HCT116 (cell line): ENCODE data around the gene ZNF592.

Source experiments
- CTCF ChIP-seq, 3 experiments: fragments of 200-600 bp in 1 of 3; sonication (generic) in 1 of 3; IDR thresholded peaks in 2 of 3; conservative IDR thresholded peaks in 1 of 3; 2 replicates each; pipeline ENCODE4 v1.5.1; 2012 to 2017; ENCODE audit warnings: low read depth in 2 of 3, low read length in 2 of 3, antibody characterized with exemption in 1 of 3, borderline replicate concordance in 1 of 3, control low read depth in 1 of 3, mild to moderate bottlenecking in 1 of 3, mixed read lengths in 1 of 3, mixed run types in 1 of 3, moderate library complexity in 1 of 3; ENCODE audit not compliant: insufficient read depth in 1 of 3
- POLR2A ChIP-seq: IDR thresholded peaks from 2 replicates; pipeline ENCODE4 v1.7.0; 2011; ENCODE audit warnings: borderline replicate concordance; ENCODE audit not compliant: insufficient read depth, insufficient read length; ENCODE audit errors: extremely low read depth
- POLR2AphosphoS5 ChIP-seq: IDR thresholded peaks from 2 replicates; pipeline ENCODE4 v1.6.1; 2011; ENCODE audit warnings: mild to moderate bottlenecking, low read depth, low read length, moderate library complexity
- TF ChIP-seq, protein P1 (sequence below): IDR thresholded peaks from 2 replicates; pipeline ENCODE4 v1.6.1; 2012

- no peak for TF ChIP-seq POLR2A
- no peak for TF ChIP-seq CTCF (IDR thresholded peaks at IDR 0.05 in 2 of 3, conservative IDR thresholded peaks at IDR 0.05 in 1 of 3; ENCODE audit: borderline replicate concordance in 1 of 3, insufficient read depth in 1 of 3, low read depth in 2 of 3, low read length in 2 of 3)
- TF ChIP-seq, protein P1, sequence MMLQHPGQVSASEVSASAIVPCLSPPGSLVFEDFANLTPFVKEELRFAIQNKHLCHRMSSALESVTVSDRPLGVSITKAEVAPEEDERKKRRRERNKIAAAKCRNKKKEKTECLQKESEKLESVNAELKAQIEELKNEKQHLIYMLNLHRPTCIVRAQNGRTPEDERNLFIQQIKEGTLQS: no peak
- TF ChIP-seq POLR2AphosphoS5: no peak
These were observed 33.1 kb downstream of the ZNF592 start for GRCh38 chr15:84781495-84781894.
